LNCAP (cell line): ENCODE measurements around the gene ARHGEF40.
A peak's percentile ranks its signal among the peaks of the same experiment; 100 is the strongest.

Source experiments
- CTCF ChIP-seq: fragments of 450-650 bp; IDR thresholded peaks from 2 replicates; pipeline ENCODE4 v1.5.1; 2017; ENCODE audit warnings: mild to moderate bottlenecking

Gene ARHGEF40

GRCh38 chr14:21100931-21101330 lies 30.8 kb downstream of the ARHGEF40 start, which contains the start of gene TMEM253:
Gene TMEM253 (plus strand): TSS chr14:21101066. CDS start chr14:21101344, 278 bp downstream.
- TF ChIP-seq CTCF, result no peak

GRCh38 chr14:21101802-21102413 lies 31.8 kb downstream of the ARHGEF40 start:
- TF ChIP-seq CTCF, result no peak

GRCh38 chr14:21102521-21103410 lies 32.7 kb downstream of the ARHGEF40 start:
- no peak for TF ChIP-seq CTCF

GRCh38 chr14:21103411-21103709 lies 33.3 kb downstream of the ARHGEF40 start:
- peak; percentile 67 for TF ChIP-seq CTCF

- no peak for TF ChIP-seq CTCF
These were observed 33.8 kb downstream of the ARHGEF40 start for GRCh38 chr14:21103710-21104447.

GRCh38 chr14:21104448-21105060 lies 34.5 kb downstream of the ARHGEF40 start:
- peak; percentile 90 for TF ChIP-seq CTCF

GRCh38 chr14:21105095-21105494 lies 35.0 kb downstream of the ARHGEF40 start:
- no peak for TF ChIP-seq CTCF
